ENCODE data around the gene SEC14L5. TPM values are rescaled to one million over a fixed set of nuclear protein-coding genes. Genes with fewer than 3 reads are reported as not detected.
"Not testable (repeated sequence)": the region's sequence is repeated elsewhere in the genome, so short reads cannot be mapped to it uniquely, and the experiment has no call there.

SEC14L5 gene
- total RNA-seq, 1 donor from 2014 or later: not detected

- no peak overlapping the region for H3K4me3 ChIP-seq (ENCODE audit: low read depth, low read length)
- H3K36me3 ChIP-seq (ENCODE audit: control insufficient read depth, insufficient read depth, low read length): no peaks in the 10 kb centered on the region
- no peak for DNase-seq (ENCODE audit: low read depth)
- H3K27me3 ChIP-seq (ENCODE audit: control insufficient read depth, insufficient read depth, low read length): no peaks in the 10 kb centered on the region
- TF ChIP-seq CTCF (IDR thresholded peaks at IDR 0.05; ENCODE audit: insufficient read depth, low read length, poor library complexity, severe bottlenecking): no peak
Observed at GRCh38 chr16:4949986-4950385, 8.1 kb upstream of the SEC14L5 start.

- not testable (repeated sequence) for H3K36me3 ChIP-seq (ENCODE audit: control insufficient read depth, insufficient read depth, low read length); H3K4me3 ChIP-seq (ENCODE audit: low read depth, low read length); H3K27me3 ChIP-seq (ENCODE audit: control insufficient read depth, insufficient read depth, low read length); DNase-seq (ENCODE audit: low read depth)
Observed at GRCh38 chr16:4951583-4951982, 6.5 kb upstream of the SEC14L5 start.

- no peak for TF ChIP-seq CTCF (IDR thresholded peaks at IDR 0.05; ENCODE audit: insufficient read depth, low read length, poor library complexity, severe bottlenecking)
- no peaks in the 10 kb centered on the region for H3K36me3 ChIP-seq (ENCODE audit: control insufficient read depth, insufficient read depth, low read length)
- H3K27me3 ChIP-seq (ENCODE audit: control insufficient read depth, insufficient read depth, low read length): peaks cover 9% of the 10 kb centered on the region
- no peak for DNase-seq (ENCODE audit: low read depth)
- H3K4me3 ChIP-seq (ENCODE audit: low read depth, low read length): no peak overlapping the region
Observed at GRCh38 chr16:4954714-4955113, 3.4 kb upstream of the SEC14L5 start.

GRCh38 chr16:4957420-4957719 lies 760 bp upstream of the SEC14L5 start:
- TF ChIP-seq CTCF (IDR thresholded peaks at IDR 0.05; ENCODE audit: insufficient read depth, low read length, poor library complexity, severe bottlenecking): no peak
- Histone ChIP-seq H3K27me3 (ENCODE audit: control insufficient read depth, insufficient read depth, low read length) (peaks cover 11% of the 10 kb centered on the region), H3K4me3 (ENCODE audit: low read depth, low read length) (peak overlapping the region; percentile 60), H3K36me3 (ENCODE audit: control insufficient read depth, insufficient read depth, low read length) (no peaks in the 10 kb centered on the region)
- no peak for DNase-seq (ENCODE audit: low read depth)

GRCh38 chr16:4958510-4959438 lies 644 bp downstream of the SEC14L5 start:
- Histone ChIP-seq H3K27me3 (ENCODE audit: control insufficient read depth, insufficient read depth, low read length) (peaks cover 11% of the 10 kb centered on the region), H3K4me3 (ENCODE audit: low read depth, low read length) (peak overlapping the region; percentile 4), H3K36me3 (ENCODE audit: control insufficient read depth, insufficient read depth, low read length) (no peaks in the 10 kb centered on the region)
- DNase-seq (ENCODE audit: low read depth): no peak
- no peak for TF ChIP-seq CTCF (IDR thresholded peaks at IDR 0.05; ENCODE audit: insufficient read depth, low read length, poor library complexity, severe bottlenecking)

GRCh38 chr16:4960579-4960978 lies 2.4 kb downstream of the SEC14L5 start:
- H3K27me3 ChIP-seq (ENCODE audit: control insufficient read depth, insufficient read depth, low read length): peaks cover 11% of the 10 kb centered on the region
- H3K4me3 ChIP-seq (ENCODE audit: low read depth, low read length): no peak overlapping the region
- no peak for TF ChIP-seq CTCF (IDR thresholded peaks at IDR 0.05; ENCODE audit: insufficient read depth, low read length, poor library complexity, severe bottlenecking)
- no peak for DNase-seq (ENCODE audit: low read depth)
- no peaks in the 10 kb centered on the region for H3K36me3 ChIP-seq (ENCODE audit: control insufficient read depth, insufficient read depth, low read length)
